ENCODE results near the gene EMSY. TPM values are rescaled to one million over a fixed set of nuclear protein-coding genes. Genes with fewer than 3 reads are reported as not detected.
A peak's percentile ranks its signal among the peaks of the same experiment; 100 is the strongest.
"Not testable (repeated sequence)": the region's sequence is repeated elsewhere in the genome, so short reads cannot be mapped to it uniquely, and the experiment has no call there.

Gene EMSY, protein sequence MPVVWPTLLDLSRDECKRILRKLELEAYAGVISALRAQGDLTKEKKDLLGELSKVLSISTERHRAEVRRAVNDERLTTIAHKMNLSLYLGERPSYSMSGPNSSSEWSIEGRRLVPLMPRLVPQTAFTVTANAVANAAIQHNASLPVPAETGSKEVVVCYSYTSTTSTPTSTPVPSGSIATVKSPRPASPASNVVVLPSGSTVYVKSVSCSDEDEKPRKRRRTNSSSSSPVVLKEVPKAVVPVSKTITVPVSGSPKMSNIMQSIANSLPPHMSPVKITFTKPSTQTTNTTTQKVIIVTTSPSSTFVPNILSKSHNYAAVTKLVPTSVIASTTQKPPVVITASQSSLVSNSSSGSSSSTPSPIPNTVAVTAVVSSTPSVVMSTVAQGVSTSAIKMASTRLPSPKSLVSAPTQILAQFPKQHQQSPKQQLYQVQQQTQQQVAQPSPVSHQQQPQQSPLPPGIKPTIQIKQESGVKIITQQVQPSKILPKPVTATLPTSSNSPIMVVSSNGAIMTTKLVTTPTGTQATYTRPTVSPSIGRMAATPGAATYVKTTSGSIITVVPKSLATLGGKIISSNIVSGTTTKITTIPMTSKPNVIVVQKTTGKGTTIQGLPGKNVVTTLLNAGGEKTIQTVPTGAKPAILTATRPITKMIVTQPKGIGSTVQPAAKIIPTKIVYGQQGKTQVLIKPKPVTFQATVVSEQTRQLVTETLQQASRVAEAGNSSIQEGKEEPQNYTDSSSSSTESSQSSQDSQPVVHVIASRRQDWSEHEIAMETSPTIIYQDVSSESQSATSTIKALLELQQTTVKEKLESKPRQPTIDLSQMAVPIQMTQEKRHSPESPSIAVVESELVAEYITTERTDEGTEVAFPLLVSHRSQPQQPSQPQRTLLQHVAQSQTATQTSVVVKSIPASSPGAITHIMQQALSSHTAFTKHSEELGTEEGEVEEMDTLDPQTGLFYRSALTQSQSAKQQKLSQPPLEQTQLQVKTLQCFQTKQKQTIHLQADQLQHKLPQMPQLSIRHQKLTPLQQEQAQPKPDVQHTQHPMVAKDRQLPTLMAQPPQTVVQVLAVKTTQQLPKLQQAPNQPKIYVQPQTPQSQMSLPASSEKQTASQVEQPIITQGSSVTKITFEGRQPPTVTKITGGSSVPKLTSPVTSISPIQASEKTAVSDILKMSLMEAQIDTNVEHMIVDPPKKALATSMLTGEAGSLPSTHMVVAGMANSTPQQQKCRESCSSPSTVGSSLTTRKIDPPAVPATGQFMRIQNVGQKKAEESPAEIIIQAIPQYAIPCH (N-terminal part only)
- 8.4 TPM for polyA plus RNA-seq (2012; ENCODE audit: low read depth, missing spikeins)

DNA sequence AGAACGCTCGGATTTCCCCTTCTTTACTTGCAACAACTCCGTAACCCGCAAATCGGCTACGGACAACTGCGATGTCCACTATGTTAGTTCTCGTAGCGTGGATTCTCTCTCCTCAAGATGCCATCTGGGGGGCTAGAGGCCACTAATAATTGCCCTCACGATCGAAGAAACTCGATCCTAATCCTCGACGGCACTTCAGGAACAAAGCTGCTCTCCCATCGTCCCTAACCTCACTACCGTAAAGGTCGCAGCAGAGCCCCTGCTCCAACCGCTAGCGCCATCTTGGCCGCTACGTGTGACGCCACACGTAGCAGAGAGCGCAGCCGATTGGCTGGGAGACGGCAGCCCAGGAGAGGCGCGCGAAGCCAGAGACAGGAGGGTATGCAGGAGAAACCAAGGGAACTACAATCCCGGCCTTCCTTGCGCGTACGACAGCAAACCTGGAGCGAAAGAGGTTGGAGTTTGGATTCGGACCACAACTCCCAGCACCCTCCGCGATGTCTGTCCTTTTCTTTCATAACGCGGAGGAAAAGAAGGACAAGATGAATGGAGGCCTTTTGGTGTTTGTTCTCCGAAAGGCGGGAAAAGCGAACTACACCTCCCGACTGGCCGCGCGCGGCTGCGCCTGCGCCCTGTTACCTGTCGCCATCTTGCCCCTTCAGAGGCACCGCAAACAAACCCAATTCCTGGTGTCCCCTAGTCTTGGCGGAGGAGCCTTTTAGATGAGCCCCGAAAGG is at the start of gene EMSY:
Gene EMSY (plus strand): TSS at position 635 of the 737 bp plus-strand sequence. CDS start 1,921 bp downstream, outside the sequence.
- TF ChIP-seq POLR2A (IDR thresholded peaks at IDR 0.05; ENCODE audit: low read depth, low read length) (peak; percentile 98), TAF1 (IDR thresholded peaks at IDR 0.05; ENCODE audit: low read depth, low read length) (peak; percentile 99), SPI1 (IDR thresholded peaks at IDR 0.05; ENCODE audit: low read depth, low read length) (no peak), POU2F2 (IDR thresholded peaks at IDR 0.05; ENCODE audit: low read depth, low read length) (0 out of 2 replicates have a peak, but pooled peaks have one; percentile 69), POLR2AphosphoS5 (IDR thresholded peaks at IDR 0.05; ENCODE audit: low read depth, low read length) (peak; percentile 99), PAX5 (IDR thresholded peaks at IDR 0.05; ENCODE audit: insufficient read depth, low read length, severe bottlenecking) (no peak)

DNA sequence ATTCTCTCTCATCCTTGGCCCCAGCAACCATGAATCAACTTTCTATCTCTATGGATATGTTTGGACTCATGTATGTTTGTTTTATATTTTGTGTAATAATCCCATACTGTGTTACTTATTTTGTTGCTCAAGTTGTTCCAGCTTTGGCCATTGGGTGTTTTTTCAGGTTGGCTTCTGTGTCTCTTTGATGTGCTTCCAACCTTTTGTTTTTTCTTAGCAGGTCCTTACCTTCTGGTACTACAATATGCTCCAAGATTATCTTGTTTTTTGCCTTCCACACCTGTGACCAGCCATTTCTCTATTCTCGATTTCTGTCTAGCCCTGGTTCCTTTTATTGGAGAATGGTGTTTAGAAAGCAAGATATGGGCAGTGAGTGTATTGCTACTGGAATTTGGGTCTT is 49.5 kb upstream of the EMSY start:
- TF ChIP-seq TAF1 (IDR thresholded peaks at IDR 0.05; ENCODE audit: low read depth, low read length) = no peak
- TF ChIP-seq POLR2A (IDR thresholded peaks at IDR 0.05; ENCODE audit: low read depth, low read length) = no peak
- no peak for TF ChIP-seq POLR2AphosphoS5 (IDR thresholded peaks at IDR 0.05; ENCODE audit: low read depth, low read length)
- no peak for TF ChIP-seq PAX5 (IDR thresholded peaks at IDR 0.05; ENCODE audit: insufficient read depth, low read length, severe bottlenecking)
- no peak for TF ChIP-seq POU2F2 (IDR thresholded peaks at IDR 0.05; ENCODE audit: low read depth, low read length)
- TF ChIP-seq SPI1 (IDR thresholded peaks at IDR 0.05; ENCODE audit: low read depth, low read length) = no peak
- no peak for FAIRE-seq
- no peak for DNase-seq (ENCODE audit: insufficient read length, low spot score)

More for the DNA sequence above, at the start of gene EMSY:
- FAIRE-seq (peak; percentile 100), DNase-seq (ENCODE audit: insufficient read length, low spot score) (peak; percentile 82)

DNA sequence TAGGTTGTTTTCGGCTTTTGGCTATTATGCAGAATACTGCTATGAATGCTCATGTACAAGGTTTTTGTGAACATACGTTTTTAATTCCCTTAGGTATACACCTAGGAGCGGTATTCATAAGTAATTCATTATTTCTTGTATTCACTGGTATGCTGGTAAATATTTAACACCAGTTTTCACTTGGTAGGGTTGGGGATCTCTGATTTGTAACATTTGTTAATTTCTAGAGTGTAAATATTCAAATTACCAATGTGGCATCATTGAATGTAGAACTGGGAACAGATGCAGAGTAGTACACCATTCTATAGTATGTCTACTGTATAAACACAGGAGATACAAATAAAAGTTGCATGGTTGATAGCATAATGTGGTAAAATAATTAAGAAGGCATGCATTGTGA is 47.4 kb upstream of the EMSY start:
- FAIRE-seq (no peak), DNase-seq (ENCODE audit: insufficient read length, low spot score) (no peak)
- TF ChIP-seq PAX5 (IDR thresholded peaks at IDR 0.05; ENCODE audit: insufficient read depth, low read length, severe bottlenecking) (no peak), POLR2AphosphoS5 (IDR thresholded peaks at IDR 0.05; ENCODE audit: low read depth, low read length) (no peak), POLR2A (IDR thresholded peaks at IDR 0.05; ENCODE audit: low read depth, low read length) (no peak), POU2F2 (IDR thresholded peaks at IDR 0.05; ENCODE audit: low read depth, low read length) (no peak)

DNA sequence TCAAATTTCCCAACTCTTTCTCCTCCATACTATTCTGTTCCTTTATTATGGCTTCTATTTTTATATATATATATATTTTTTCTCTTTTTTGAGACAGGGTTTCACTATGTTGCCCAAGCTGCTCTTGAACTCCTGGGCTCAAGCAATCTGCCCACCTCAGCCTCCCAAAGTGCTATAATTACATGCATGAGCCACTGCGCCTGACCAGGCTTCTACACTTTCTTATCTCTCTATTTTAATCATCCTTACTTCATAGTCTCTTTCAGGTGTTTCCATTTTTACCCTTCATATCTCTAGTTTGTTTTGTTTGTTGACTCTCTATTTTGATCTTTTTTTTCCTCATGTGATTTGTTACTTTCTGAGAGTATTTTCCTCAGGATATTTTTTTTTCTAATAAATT is 43.9 kb upstream of the EMSY start:
- no peak for DNase-seq (ENCODE audit: insufficient read length, low spot score)
- FAIRE-seq = no peak
- no peak for TF ChIP-seq PAX5 (IDR thresholded peaks at IDR 0.05; ENCODE audit: insufficient read depth, low read length, severe bottlenecking)
- no peak for TF ChIP-seq POU2F2 (IDR thresholded peaks at IDR 0.05; ENCODE audit: low read depth, low read length)
- no peak for TF ChIP-seq POLR2A (IDR thresholded peaks at IDR 0.05; ENCODE audit: low read depth, low read length)
- TF ChIP-seq TAF1 (IDR thresholded peaks at IDR 0.05; ENCODE audit: low read depth, low read length) = no peak
- no peak for TF ChIP-seq SPI1 (IDR thresholded peaks at IDR 0.05; ENCODE audit: low read depth, low read length)
- no peak for TF ChIP-seq POLR2AphosphoS5 (IDR thresholded peaks at IDR 0.05; ENCODE audit: low read depth, low read length)

DNA sequence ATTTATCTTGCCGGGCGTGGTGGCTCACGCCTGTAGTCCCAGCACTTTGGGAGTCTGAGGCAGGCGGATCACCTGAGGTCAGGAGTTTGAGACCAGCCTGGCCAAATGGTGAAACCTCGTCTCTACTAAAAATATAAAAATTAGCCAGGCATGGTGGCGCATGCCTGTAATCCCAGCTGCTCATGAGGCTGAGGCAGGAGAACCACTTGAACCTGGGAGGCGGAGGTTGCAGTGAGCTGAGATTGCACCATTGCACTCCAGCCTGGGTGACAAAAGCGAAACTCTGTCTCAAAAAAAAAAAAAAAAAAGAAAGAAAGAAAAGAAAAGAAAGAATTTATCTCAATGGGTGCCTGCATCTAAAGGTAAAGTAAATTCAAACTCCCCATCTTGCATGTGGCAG is 43.3 kb upstream of the EMSY start:
- not testable (repeated sequence) for FAIRE-seq; DNase-seq (ENCODE audit: insufficient read length, low spot score)

DNA sequence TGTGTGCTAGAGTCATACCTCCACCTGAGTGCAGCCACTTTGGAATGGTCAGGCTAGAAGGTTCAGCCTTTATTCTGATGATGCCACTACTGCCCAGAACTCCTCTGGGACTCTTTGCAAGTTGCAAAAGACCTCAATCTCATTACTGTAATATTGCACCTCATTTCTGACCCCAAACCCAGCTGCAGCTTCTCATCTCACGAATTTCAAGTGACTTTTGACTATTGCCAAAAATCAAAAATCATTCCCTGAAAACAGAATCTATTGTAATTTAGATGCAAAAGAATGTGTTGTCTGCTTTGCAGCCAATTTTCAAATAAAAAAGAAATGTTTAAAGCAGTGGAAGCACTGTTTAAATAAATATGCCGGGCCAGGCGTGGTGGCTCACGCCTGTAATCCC is 38.5 kb upstream of the EMSY start:
- no peak for TF ChIP-seq POLR2AphosphoS5 (IDR thresholded peaks at IDR 0.05; ENCODE audit: low read depth, low read length)
- no peak for TF ChIP-seq POU2F2 (IDR thresholded peaks at IDR 0.05; ENCODE audit: low read depth, low read length)
- no peak for TF ChIP-seq POLR2A (IDR thresholded peaks at IDR 0.05; ENCODE audit: low read depth, low read length)
- no peak for TF ChIP-seq PAX5 (IDR thresholded peaks at IDR 0.05; ENCODE audit: insufficient read depth, low read length, severe bottlenecking)
- TF ChIP-seq SPI1 (IDR thresholded peaks at IDR 0.05; ENCODE audit: low read depth, low read length) = no peak
- TF ChIP-seq TAF1 (IDR thresholded peaks at IDR 0.05; ENCODE audit: low read depth, low read length) = no peak
- no peak for FAIRE-seq
- no peak for DNase-seq (ENCODE audit: insufficient read length, low spot score)

DNA sequence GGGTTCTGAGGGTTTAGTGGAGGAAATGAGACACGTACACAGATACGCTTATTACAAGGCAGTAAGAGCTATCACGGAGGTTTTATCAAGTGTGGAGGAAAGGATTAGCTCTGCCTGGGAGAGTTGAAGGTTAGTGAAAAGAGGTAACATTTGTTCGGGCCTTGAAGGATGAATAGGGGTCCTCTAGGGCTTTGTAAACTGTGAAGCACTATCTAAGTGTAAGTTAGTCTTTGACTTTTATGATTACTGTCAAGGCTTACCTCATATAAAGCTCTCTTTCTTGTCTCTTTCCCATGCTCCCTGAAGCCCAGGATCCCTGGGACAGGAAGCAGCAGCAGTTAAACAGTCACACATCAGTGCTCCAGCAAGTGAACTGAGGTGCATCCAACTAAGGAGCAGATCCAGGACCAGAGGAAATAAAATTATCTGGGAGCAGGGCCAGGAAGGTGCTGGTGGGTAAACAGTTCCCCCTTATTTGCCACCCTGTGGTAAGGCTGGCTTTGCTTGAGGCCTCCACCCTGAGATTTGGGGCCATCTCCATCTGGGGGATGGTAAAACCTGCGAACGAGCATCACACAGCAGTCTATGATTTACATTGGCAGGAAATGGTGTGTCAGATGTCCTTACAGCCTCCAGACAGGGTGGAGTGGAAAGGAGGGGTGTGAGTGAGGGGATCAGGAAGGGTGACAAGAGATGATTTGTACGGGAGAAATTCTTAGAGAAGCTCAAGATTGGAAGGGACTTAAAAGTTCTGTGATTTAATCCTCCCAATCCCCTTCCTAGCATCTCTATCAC is 36.5 kb upstream of the EMSY start:
- TF ChIP-seq POU2F2 (IDR thresholded peaks at IDR 0.05; ENCODE audit: low read depth, low read length) = no peak
- TF ChIP-seq POLR2AphosphoS5 (IDR thresholded peaks at IDR 0.05; ENCODE audit: low read depth, low read length) = no peak
- TF ChIP-seq TAF1 (IDR thresholded peaks at IDR 0.05; ENCODE audit: low read depth, low read length) = no peak
- no peak for TF ChIP-seq SPI1 (IDR thresholded peaks at IDR 0.05; ENCODE audit: low read depth, low read length)
- no peak for TF ChIP-seq PAX5 (IDR thresholded peaks at IDR 0.05; ENCODE audit: insufficient read depth, low read length, severe bottlenecking)
- no peak for TF ChIP-seq POLR2A (IDR thresholded peaks at IDR 0.05; ENCODE audit: low read depth, low read length)
- DNase-seq (ENCODE audit: insufficient read length, low spot score) = no peak
- FAIRE-seq = no peak

DNA sequence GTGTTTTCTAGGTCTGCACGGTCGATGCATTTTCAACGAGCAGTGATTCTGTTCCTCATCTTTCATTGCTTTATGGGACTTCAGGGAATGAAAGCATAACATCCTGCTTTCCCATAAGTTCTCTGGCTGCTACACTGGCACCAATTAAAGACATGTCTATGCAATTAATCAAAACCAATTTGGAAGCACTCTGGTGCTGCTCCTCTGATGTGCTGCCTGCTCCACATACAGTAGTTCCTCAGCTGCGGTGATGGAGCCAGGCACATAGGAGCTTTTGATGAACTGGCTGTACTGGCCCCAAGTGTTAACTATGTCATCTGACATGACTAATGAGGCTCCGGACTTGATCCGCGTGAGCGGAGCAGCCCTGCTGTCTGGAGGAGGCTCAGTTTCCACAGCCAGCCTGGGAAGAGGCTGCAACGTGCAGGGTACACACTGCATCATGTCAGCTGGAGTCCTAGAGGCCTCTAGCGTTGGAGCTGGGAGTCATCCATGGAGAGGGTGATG is 33.9 kb upstream of the EMSY start:
- no peak for TF ChIP-seq SPI1 (IDR thresholded peaks at IDR 0.05; ENCODE audit: low read depth, low read length)
- no peak for TF ChIP-seq POLR2A (IDR thresholded peaks at IDR 0.05; ENCODE audit: low read depth, low read length)
- no peak for TF ChIP-seq POU2F2 (IDR thresholded peaks at IDR 0.05; ENCODE audit: low read depth, low read length)
- TF ChIP-seq TAF1 (IDR thresholded peaks at IDR 0.05; ENCODE audit: low read depth, low read length) = no peak
- no peak for TF ChIP-seq POLR2AphosphoS5 (IDR thresholded peaks at IDR 0.05; ENCODE audit: low read depth, low read length)
- no peak for TF ChIP-seq PAX5 (IDR thresholded peaks at IDR 0.05; ENCODE audit: insufficient read depth, low read length, severe bottlenecking)
- DNase-seq (ENCODE audit: insufficient read length, low spot score) (no peak), FAIRE-seq (no peak)
